Nephron progenitor cell (in vitro differentiated cells): Measurements from ENCODE around the gene C9orf43.
A peak's percentile ranks its signal among the peaks of the same experiment; 100 is the strongest.

ENCODE experiments used
- DNase-seq: peaks from one replicate; pipeline ENCODE4 v3.0.0; 2021
- H3K27ac Mint-ChIP-seq: 2 replicates; pipeline ENCODE4 v1.8.0; 2021; ENCODE audit warnings: mild to moderate bottlenecking, moderate library complexity, mixed read lengths
- H3K27me3 Mint-ChIP-seq: 2 replicates; pipeline ENCODE4 v1.8.0; 2021; ENCODE audit warnings: mild to moderate bottlenecking, low read depth, mixed read lengths; ENCODE audit not compliant: poor library complexity
- H3K36me3 Mint-ChIP-seq: 2 replicates; pipeline ENCODE4 v1.8.0; 2021; ENCODE audit warnings: low read depth, mixed read lengths
- H3K4me1 Mint-ChIP-seq: 2 replicates; pipeline ENCODE4 v1.8.0; 2021; ENCODE audit warnings: mixed read lengths
- H3K4me3 Mint-ChIP-seq: 2 replicates; pipeline ENCODE4 v1.8.0; 2021; ENCODE audit warnings: mild to moderate bottlenecking, moderate library complexity, mixed read lengths
- H3K9me3 Mint-ChIP-seq: 2 replicates; pipeline ENCODE4 v1.8.0; 2021; ENCODE audit warnings: mild to moderate bottlenecking, moderate library complexity, mixed read lengths
- TF ChIP-seq, protein P1 (sequence below): fragments of 200-600 bp; sonication (generic); IDR thresholded peaks from 2 replicates; pipeline ENCODE4 v1.5.0; 2021; ENCODE audit warnings: antibody characterized with exemption

C9orf43 gene

DNA sequence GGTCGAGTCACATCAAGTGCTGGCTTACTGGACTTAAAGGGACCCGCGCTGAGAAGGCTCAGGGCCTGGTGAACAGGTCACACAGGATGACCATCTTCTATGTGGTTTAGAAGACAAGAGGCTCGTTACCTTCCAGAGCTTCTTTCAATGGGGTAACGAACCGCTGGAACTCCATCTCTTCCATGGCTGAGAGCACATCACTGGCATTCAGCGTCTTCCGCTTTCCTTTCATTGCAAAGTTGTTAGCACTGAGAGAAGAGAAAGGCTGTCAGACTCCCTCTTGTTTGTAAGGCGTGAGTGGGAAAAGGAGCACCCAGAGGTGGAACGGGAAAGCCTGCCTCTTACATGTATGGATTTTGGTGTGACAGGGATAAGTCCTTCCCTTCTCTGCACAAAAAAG is 1.1 kb upstream of the C9orf43 start:
- TF ChIP-seq, protein P1, sequence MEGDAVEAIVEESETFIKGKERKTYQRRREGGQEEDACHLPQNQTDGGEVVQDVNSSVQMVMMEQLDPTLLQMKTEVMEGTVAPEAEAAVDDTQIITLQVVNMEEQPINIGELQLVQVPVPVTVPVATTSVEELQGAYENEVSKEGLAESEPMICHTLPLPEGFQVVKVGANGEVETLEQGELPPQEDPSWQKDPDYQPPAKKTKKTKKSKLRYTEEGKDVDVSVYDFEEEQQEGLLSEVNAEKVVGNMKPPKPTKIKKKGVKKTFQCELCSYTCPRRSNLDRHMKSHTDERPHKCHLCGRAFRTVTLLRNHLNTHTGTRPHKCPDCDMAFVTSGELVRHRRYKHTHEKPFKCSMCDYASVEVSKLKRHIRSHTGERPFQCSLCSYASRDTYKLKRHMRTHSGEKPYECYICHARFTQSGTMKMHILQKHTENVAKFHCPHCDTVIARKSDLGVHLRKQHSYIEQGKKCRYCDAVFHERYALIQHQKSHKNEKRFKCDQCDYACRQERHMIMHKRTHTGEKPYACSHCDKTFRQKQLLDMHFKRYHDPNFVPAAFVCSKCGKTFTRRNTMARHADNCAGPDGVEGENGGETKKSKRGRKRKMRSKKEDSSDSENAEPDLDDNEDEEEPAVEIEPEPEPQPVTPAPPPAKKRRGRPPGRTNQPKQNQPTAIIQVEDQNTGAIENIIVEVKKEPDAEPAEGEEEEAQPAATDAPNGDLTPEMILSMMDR, result no peak
- peaks cover 21% of the 10 kb centered on the region for H3K36me3 Mint-ChIP-seq
- peaks cover 41% of the 10 kb centered on the region for H3K4me1 Mint-ChIP-seq
- peak overlapping the region; percentile 98 for H3K4me3 Mint-ChIP-seq
- H3K27ac Mint-ChIP-seq, result peak overlapping the region; percentile 100
- DNase-seq, result no peak
- H3K9me3 Mint-ChIP-seq, result no peaks in the 10 kb centered on the region
- peaks cover 6% of the 10 kb centered on the region for H3K27me3 Mint-ChIP-seq

DNA sequence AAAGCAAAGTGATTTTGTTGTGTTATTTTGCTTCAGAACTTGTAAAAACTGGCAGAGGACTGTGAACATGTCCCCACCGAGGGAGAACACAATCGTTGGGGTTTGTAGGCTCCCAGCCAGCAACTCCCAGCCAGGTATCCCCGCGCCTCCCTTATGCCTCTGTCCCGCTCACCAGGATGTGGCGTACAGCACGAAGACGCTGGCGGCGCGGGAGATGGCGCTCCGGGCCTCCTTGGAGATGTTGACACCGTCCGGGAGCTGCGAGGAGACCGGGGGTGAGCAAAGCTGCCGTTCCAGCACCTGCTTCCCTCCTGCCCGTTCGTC is 702 bp upstream of the C9orf43 start:
- Mint-ChIP-seq H3K27ac (peak overlapping the region; percentile 100), H3K4me1 (peaks cover 41% of the 10 kb centered on the region), H3K4me3 (peak overlapping the region; percentile 98), H3K9me3 (no peaks in the 10 kb centered on the region), H3K27me3 (peaks cover 4% of the 10 kb centered on the region), H3K36me3 (peaks cover 21% of the 10 kb centered on the region)
- TF ChIP-seq, protein P1, result no peak
- no peak for DNase-seq

DNA sequence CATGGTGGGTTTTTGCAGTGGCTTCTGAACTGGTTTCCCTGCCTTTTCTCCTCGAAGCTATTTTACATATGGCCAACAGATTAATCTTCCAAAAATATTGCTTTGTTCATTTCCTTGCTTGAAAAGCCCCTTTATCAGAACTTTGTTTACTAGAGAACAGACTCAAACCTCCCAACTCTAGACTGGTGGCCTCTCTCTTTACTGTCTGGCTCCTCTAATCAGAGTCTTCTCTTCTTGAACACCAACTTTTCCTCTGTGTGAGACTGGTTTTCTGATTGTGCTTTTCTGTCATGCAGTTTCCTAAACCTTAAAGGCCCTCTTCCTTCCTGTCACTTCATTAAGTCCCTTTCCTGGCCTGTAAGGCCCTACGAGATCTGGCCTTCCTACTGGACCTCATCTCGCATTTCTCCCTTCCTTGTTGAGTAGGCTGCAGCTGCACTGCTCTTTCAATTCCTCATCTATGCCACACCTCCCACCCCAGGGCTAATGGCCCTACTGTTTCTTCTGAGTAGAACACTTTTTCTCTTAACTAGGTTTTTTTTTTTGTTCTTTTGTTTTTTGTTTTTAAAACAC is 5.7 kb downstream of the C9orf43 start:
- Mint-ChIP-seq H3K36me3 (no peaks in the 10 kb centered on the region), H3K9me3 (no peaks in the 10 kb centered on the region), H3K27me3 (no peaks in the 10 kb centered on the region), H3K27ac (no peak overlapping the region), H3K4me1 (peaks cover 5% of the 10 kb centered on the region), H3K4me3 (no peak overlapping the region)
- no peak for DNase-seq
- TF ChIP-seq, protein P1, result no peak

DNA sequence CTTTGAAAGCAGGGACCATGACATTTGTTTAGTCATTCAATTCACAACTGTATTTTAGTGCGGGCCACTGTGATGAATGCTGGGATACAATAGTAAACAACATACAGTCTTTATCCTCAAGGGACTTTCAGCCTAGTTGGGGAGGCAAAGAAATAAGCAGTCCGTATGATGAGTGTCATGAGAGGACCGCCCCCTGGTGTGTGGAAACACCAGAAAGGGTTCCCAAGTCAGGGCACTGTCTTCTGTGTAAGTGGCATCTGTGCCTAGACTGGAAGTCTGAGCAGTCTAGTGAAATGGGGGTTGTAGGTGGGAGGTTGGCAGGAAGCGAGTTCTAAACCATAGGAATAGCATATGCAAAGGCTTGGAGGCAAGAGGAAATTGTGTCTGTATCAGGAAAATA is 6.8 kb downstream of the C9orf43 start:
- DNase-seq, result no peak
- TF ChIP-seq, protein P1, result no peak
- no peaks in the 10 kb centered on the region for H3K9me3 Mint-ChIP-seq
- no peak overlapping the region for H3K4me3 Mint-ChIP-seq
- no peaks in the 10 kb centered on the region for H3K27me3 Mint-ChIP-seq
- H3K4me1 Mint-ChIP-seq, result no peaks in the 10 kb centered on the region
- no peaks in the 10 kb centered on the region for H3K36me3 Mint-ChIP-seq
- H3K27ac Mint-ChIP-seq, result no peak overlapping the region

DNA sequence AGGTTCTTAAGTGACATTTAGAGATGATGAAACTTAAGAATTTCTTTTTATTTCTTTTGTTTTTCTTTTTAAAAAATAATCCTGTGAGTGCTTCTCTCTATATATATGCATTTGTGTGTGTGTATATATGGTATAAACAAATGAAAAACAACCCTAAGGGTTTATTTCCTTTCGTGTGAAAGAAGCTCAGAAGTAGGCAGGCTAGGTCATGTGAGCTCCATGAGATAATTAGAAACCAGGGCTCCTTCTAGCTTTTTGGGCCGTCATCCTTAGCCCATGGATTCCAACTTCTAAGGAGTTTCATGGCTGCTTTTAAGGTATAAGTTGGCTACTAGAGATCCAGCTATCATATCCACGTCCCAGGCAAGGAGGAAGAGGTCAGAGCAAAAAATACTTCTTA is 11.2 kb downstream of the C9orf43 start:
- Mint-ChIP-seq H3K9me3 (no peaks in the 10 kb centered on the region), H3K27ac (no peak overlapping the region), H3K27me3 (peaks cover 9% of the 10 kb centered on the region), H3K36me3 (no peaks in the 10 kb centered on the region), H3K4me1 (peaks cover 11% of the 10 kb centered on the region), H3K4me3 (no peak overlapping the region)
- TF ChIP-seq, protein P1, result no peak
- DNase-seq, result no peak

DNA sequence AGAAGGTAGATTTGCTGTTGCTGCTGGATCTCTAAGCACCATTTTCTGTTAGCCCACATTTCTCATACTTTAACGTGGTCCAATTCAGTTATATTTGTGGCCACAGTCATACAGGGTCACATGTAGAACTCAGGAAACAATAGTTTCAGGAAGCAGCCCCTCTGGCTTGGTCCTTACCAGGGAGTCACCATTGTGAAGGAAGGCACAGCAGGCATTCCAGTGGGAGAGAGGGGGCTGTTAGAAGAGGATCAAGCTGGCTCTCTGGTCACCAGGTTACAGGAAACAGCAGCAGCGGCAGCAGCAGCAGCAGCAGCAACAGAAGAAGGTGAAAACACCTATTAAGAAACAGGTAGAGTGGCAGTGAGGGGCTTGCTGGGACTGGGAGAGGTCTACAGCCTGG is 14.5 kb downstream of the C9orf43 start:
- Mint-ChIP-seq H3K4me3 (no peak overlapping the region), H3K36me3 (no peaks in the 10 kb centered on the region), H3K9me3 (no peaks in the 10 kb centered on the region), H3K4me1 (peaks cover 11% of the 10 kb centered on the region), H3K27me3 (peaks cover 14% of the 10 kb centered on the region), H3K27ac (no peak overlapping the region)
- DNase-seq, result no peak
- TF ChIP-seq, protein P1, result no peak
